ENCODE results near the gene MELTF. TPM values are rescaled to one million over a fixed set of nuclear protein-coding genes. Genes with fewer than 3 reads are reported as not detected.

MELTF gene
- total RNA-seq, 1 donor from 2014 or later = 2.9 TPM

- Mint-ChIP-seq H3K4me1 (ENCODE audit: unreplicated experiment) (peaks cover 13% of the 10 kb centered on the region), H3K36me3 (ENCODE audit: low read depth, unreplicated experiment) (no peaks in the 10 kb centered on the region), H3K4me3 (ENCODE audit: unreplicated experiment) (no peak overlapping the region), H3K27ac (ENCODE audit: unreplicated experiment) (no peak overlapping the region), H3K27me3 (ENCODE audit: unreplicated experiment) (peaks cover 6% of the 10 kb centered on the region), H3K9me3 (ENCODE audit: unreplicated experiment) (no peaks in the 10 kb centered on the region)
- DNase-seq (ENCODE audit: low spot score) = no peak
- TF ChIP-seq CTCF (IDR thresholded peaks at IDR 0.05; ENCODE audit: unreplicated experiment) = no peak
Observed at GRCh38 chr3:196987022-196987421, 42.6 kb downstream of the MELTF start.

- Mint-ChIP-seq H3K4me3 (ENCODE audit: unreplicated experiment) (no peak overlapping the region), H3K36me3 (ENCODE audit: low read depth, unreplicated experiment) (peaks cover 4% of the 10 kb centered on the region), H3K27ac (ENCODE audit: unreplicated experiment) (no peak overlapping the region), H3K27me3 (ENCODE audit: unreplicated experiment) (peaks cover 6% of the 10 kb centered on the region), H3K9me3 (ENCODE audit: unreplicated experiment) (no peaks in the 10 kb centered on the region), H3K4me1 (ENCODE audit: unreplicated experiment) (peaks cover 13% of the 10 kb centered on the region)
- peak; percentile 52 for TF ChIP-seq CTCF (IDR thresholded peaks at IDR 0.05; ENCODE audit: unreplicated experiment)
- no peak for DNase-seq (ENCODE audit: low spot score)
Observed at GRCh38 chr3:196985954-196986885, 43.4 kb downstream of the MELTF start.

- H3K27me3 Mint-ChIP-seq (ENCODE audit: unreplicated experiment) = peaks cover 4% of the 10 kb centered on the region
- H3K4me3 Mint-ChIP-seq (ENCODE audit: unreplicated experiment) = no peak overlapping the region
Observed at GRCh38 chr3:196985298-196985697, 44.3 kb downstream of the MELTF start.

DNA sequence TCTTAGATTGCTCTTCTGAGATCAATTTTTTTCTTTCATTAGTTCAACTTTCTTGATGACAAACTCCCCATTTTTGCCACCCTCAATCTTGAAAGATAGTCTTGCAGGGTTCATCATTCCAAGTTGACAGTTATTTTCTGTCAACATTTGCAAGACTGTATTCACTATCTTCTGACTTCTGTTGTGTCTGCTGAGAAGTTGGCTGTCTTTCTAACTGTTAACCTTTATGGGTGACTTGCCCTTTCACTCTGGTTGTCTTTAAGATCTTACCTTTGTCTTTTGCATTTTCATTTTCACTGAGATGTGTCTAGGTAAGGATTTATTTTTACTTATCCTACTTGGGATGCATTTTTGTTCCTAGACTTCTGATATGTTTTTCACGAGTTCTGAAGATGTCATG, 46.4 kb downstream of the MELTF start:
- Mint-ChIP-seq H3K36me3 (ENCODE audit: low read depth, unreplicated experiment) (peaks cover 4% of the 10 kb centered on the region), H3K4me1 (ENCODE audit: unreplicated experiment) (peaks cover 8% of the 10 kb centered on the region), H3K4me3 (ENCODE audit: unreplicated experiment) (no peak overlapping the region), H3K27me3 (ENCODE audit: unreplicated experiment) (peaks cover 7% of the 10 kb centered on the region), H3K27ac (ENCODE audit: unreplicated experiment) (no peak overlapping the region), H3K9me3 (ENCODE audit: unreplicated experiment) (no peaks in the 10 kb centered on the region)
- DNase-seq (ENCODE audit: low spot score) = no peak
- no peak for TF ChIP-seq CTCF (IDR thresholded peaks at IDR 0.05; ENCODE audit: unreplicated experiment)

More at GRCh38 chr3:196985298-196985697, 44.3 kb downstream of the MELTF start:
- H3K4me1 Mint-ChIP-seq (ENCODE audit: unreplicated experiment) = peaks cover 13% of the 10 kb centered on the region
- no peak for TF ChIP-seq CTCF (IDR thresholded peaks at IDR 0.05; ENCODE audit: unreplicated experiment)
- no peaks in the 10 kb centered on the region for H3K9me3 Mint-ChIP-seq (ENCODE audit: unreplicated experiment)
- no peak for DNase-seq (ENCODE audit: low spot score)
- H3K27ac Mint-ChIP-seq (ENCODE audit: unreplicated experiment) = no peak overlapping the region
- peaks cover 4% of the 10 kb centered on the region for H3K36me3 Mint-ChIP-seq (ENCODE audit: low read depth, unreplicated experiment)

DNA sequence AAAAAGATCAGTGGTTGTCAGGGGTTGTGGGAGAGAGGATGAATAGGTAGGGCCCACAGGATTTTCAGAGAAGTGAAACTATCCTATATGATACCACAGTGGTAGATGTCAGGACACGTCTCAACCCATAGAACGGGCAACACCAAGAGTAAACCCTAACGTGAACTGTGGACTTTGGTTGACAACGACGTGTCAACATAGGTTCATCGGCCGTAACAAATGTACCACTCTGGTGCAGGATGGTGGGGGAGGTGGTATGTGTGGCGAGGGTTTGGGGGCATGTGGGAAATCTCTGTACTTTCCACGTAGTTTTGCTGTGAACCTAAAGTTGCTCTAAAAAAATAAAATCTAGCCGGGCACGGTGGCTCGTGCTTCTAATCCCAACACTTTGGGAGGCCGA, 48.0 kb downstream of the MELTF start:
- Mint-ChIP-seq H3K4me3 (ENCODE audit: unreplicated experiment) (peak overlapping the region; percentile 3), H3K36me3 (ENCODE audit: low read depth, unreplicated experiment) (peaks cover 4% of the 10 kb centered on the region), H3K4me1 (ENCODE audit: unreplicated experiment) (no peaks in the 10 kb centered on the region), H3K27me3 (ENCODE audit: unreplicated experiment) (peaks cover 3% of the 10 kb centered on the region), H3K27ac (ENCODE audit: unreplicated experiment) (no peak overlapping the region), H3K9me3 (ENCODE audit: unreplicated experiment) (no peaks in the 10 kb centered on the region)
- no peak for DNase-seq (ENCODE audit: low spot score)
- TF ChIP-seq CTCF (IDR thresholded peaks at IDR 0.05; ENCODE audit: unreplicated experiment) = no peak
